Bronchial epithelial cell (primary cell): Measurements from ENCODE around the gene CTNND2. TPM values are rescaled to one million over a fixed set of nuclear protein-coding genes. Genes with fewer than 3 reads are reported as not detected.

Experiments used
- DNase-seq: peaks from one replicate; pipeline ENCODE4 v3.0.0-alpha.2; 2010; ENCODE audit warnings: low read depth
- FAIRE-seq: peaks from 2 replicates; lab custom pipeline; 2011; peaks lifted over from hg19 to GRCh38; lab: Jason Lieb, UNC
- H3K27me3 ChIP-seq: 2 replicates; pipeline ENCODE4 v1.5.1; 2011; ENCODE audit warnings: low read length; ENCODE audit not compliant: control insufficient read depth, insufficient read depth
- H3K36me3 ChIP-seq: 2 replicates; pipeline ENCODE4 v1.5.1; 2011; ENCODE audit warnings: low read length; ENCODE audit not compliant: control insufficient read depth, insufficient read depth
- H3K4me3 ChIP-seq: 2 replicates; pipeline ENCODE4 v1.5.1; 2011; ENCODE audit warnings: mild to moderate bottlenecking, low read depth, low read length, control low read depth
- total RNA-seq: library from RNA; depleted of rRNA; stranded (reverse); fragments of >200 nt; gene quantifications from 2 replicates; pipeline ENCODE4 v1.2.1, GENCODE V29; 2014
- TF ChIP-seq, protein P1 (sequence below): IDR thresholded peaks from 2 replicates; pipeline ENCODE4 v1.5.1; 2011; ENCODE audit warnings: mild to moderate bottlenecking, moderate library complexity, low read length, control low read depth, inconsistent platforms; ENCODE audit not compliant: insufficient read depth, severe bottlenecking

CTNND2 gene
- total RNA-seq, 1 donor from 2014 or later: not detected

DNA sequence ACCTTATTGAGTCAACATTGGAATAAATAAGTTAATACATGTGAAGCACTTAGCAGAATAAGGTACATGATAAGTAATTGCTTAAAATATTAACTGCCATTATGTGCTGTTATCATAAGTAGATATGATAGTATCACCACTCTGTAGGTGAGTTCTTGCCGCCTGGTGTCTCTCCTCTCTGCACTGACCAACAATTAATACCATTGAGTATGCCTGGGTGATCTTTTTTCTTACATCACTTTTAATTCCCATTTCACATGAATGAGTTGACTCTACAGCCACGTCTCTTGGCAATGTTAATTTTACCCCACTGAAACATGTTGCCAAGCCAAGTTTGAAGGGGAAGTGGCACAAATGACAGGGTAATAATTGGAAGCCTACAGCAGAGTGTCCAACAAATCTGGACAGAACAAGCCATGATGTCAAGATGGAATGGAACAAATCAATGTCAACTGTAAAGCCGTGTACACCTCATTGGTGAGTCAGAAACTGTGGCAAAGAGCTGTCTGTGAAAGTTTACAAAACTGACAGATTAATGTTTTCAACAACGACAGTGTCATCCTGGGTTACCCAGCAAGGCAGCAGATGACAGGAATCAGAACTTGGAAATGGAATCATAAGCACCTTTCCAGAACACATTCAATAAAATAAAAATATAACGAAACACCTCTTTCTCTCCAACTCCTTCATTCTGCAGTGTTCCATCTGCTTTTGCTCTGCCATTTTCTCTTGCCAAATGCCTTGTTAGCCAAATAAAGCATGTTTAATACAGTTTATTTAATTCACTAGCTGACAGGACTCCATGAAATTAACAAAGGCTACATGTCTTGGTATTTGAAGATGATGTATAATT lies 330.9 kb downstream of the CTNND2 start:
- H3K27me3 ChIP-seq: no peaks in the 10 kb centered on the region
- FAIRE-seq: no peak
- H3K36me3 ChIP-seq: no peaks in the 10 kb centered on the region
- TF ChIP-seq, protein P1, sequence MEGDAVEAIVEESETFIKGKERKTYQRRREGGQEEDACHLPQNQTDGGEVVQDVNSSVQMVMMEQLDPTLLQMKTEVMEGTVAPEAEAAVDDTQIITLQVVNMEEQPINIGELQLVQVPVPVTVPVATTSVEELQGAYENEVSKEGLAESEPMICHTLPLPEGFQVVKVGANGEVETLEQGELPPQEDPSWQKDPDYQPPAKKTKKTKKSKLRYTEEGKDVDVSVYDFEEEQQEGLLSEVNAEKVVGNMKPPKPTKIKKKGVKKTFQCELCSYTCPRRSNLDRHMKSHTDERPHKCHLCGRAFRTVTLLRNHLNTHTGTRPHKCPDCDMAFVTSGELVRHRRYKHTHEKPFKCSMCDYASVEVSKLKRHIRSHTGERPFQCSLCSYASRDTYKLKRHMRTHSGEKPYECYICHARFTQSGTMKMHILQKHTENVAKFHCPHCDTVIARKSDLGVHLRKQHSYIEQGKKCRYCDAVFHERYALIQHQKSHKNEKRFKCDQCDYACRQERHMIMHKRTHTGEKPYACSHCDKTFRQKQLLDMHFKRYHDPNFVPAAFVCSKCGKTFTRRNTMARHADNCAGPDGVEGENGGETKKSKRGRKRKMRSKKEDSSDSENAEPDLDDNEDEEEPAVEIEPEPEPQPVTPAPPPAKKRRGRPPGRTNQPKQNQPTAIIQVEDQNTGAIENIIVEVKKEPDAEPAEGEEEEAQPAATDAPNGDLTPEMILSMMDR: no peak
- no peak for DNase-seq
- no peak overlapping the region for H3K4me3 ChIP-seq

DNA sequence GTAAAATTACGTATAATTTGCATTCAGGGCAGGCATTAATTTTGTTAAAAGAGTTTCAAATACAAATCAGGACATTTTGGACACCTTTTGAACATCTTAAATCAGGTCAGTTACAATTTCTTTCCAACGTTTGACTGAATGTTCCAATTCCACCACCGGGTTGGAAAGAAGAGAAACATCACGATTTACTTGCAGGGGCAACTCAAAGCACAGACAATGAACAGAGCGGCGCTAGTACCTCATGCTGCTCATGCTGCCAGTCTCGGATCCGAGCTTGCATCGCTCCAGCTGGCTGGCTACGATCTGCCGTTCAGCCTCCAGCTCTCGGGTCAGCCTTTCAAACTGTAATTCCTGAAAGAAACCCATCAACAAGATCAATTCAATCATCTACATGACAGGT lies 339.5 kb downstream of the CTNND2 start:
- TF ChIP-seq, protein P1: no peak
- no peak for FAIRE-seq
- no peak overlapping the region for H3K4me3 ChIP-seq
- no peak for DNase-seq
- H3K27me3 ChIP-seq: no peaks in the 10 kb centered on the region
- no peaks in the 10 kb centered on the region for H3K36me3 ChIP-seq

DNA sequence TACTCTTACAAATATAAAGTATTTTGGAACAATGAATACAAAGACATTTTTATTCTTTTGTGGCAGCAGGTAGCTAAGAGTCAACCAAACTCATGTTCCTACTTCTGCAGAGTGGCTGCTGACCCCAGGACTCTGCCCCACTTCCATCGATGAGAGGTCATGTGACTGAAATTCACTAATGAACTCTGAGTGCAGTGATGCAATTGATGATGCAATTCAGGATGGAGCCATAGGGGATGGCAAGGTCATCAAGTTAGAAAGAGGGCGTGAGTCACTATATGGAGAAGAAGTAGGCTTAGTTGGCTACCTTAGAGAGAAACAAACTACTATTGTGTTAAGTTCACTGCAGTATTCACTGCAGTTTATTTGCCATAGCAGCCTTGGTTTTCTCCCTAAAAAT lies 340.4 kb downstream of the CTNND2 start:
- no peak for DNase-seq
- Histone ChIP-seq H3K4me3 (no peak overlapping the region), H3K36me3 (no peaks in the 10 kb centered on the region), H3K27me3 (no peaks in the 10 kb centered on the region)
- FAIRE-seq: no peak
- TF ChIP-seq, protein P1: no peak

DNA sequence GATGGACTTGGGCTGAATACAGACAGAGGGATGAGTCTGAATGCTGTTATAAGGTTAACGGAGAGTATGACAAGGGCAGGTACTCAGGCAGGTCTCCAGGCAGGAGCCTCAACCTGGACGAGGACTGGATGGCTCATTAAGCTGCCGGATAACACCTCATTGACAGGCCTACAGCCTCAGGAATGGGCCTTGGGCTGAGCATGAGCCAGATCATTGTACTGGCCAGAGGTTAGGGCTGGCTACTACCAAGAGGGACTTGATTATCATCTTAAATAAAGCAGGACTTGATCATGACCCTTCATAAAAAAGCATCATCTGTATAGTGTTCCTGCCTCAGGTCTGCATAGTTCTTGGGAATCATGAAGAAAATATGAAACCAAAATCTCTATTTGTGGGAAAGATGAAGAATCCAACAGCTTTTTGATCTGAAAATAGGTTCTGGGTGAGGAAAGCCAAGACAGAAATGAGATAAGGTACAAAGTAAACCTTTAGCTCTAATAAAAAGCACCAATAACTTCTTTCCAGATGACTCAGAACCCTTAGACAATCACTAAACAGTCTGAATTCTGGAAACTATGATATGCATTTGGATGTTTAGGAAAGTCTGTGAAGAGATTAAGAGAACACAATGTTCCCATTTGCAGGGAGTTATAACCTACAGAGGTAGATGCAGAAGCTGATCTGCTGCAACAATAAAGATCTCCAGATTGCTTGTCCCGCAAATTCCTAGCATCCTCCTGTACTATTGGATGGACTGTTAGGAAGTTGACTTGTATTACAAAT lies 343.1 kb downstream of the CTNND2 start:
- FAIRE-seq (no peak), DNase-seq (no peak)
- TF ChIP-seq, protein P1: no peak
- Histone ChIP-seq H3K4me3 (no peak overlapping the region), H3K27me3 (no peaks in the 10 kb centered on the region), H3K36me3 (no peaks in the 10 kb centered on the region)

DNA sequence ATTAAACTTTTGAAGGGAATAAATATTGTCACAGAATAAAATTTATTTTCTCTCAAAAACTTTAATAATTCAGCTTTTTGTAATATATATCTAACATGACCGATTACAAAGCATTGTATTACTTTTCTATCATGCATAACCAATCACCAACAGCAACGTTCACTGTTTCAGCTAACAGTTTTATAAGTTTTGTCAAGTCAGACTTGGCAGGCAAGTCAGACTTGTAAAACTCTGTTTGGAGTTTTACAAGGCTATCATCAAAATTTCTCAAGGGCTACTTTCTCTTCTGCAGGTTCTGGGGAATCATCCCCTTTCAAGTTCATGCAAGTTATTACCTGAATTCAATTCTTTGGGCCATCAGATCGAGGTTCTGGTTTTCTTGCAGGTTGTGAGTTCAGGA lies 347.2 kb downstream of the CTNND2 start:
- DNase-seq (no peak), FAIRE-seq (no peak)
- Histone ChIP-seq H3K27me3 (no peaks in the 10 kb centered on the region), H3K4me3 (no peak overlapping the region), H3K36me3 (no peaks in the 10 kb centered on the region)
- TF ChIP-seq, protein P1: no peak
